GM12873 (cell line): ENCODE data around the gene XPO4.

Experiments
- TF ChIP-seq, protein P1 (sequence below): IDR thresholded peaks from 2 replicates; pipeline ENCODE4 v1.5.1; 2012; ENCODE audit warnings: low read depth, mild to moderate bottlenecking, moderate library complexity, low read length, control low read depth; ENCODE audit not compliant: insufficient read depth; ENCODE audit errors: missing control alignments

The XPO4 gene

DNA sequence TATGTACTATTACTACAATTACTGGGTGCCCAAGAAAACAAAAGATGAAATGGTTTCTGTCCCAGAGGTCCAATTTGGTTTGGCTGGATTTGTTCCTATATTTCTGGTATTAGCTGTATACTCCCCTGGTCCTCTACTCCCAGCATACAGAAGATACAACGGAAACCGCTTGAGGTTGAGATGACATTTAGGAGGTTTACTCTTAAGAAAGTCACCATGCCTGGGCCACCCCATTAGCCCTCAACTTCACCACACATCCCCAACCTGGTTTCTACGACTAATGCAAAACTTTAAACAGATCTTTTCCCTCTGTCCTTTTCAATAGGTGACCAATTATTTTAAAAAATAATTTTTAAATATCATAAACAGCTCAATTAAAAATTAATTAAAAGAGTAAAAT is 82.8 kb downstream of the XPO4 start:
- TF ChIP-seq, protein P1, sequence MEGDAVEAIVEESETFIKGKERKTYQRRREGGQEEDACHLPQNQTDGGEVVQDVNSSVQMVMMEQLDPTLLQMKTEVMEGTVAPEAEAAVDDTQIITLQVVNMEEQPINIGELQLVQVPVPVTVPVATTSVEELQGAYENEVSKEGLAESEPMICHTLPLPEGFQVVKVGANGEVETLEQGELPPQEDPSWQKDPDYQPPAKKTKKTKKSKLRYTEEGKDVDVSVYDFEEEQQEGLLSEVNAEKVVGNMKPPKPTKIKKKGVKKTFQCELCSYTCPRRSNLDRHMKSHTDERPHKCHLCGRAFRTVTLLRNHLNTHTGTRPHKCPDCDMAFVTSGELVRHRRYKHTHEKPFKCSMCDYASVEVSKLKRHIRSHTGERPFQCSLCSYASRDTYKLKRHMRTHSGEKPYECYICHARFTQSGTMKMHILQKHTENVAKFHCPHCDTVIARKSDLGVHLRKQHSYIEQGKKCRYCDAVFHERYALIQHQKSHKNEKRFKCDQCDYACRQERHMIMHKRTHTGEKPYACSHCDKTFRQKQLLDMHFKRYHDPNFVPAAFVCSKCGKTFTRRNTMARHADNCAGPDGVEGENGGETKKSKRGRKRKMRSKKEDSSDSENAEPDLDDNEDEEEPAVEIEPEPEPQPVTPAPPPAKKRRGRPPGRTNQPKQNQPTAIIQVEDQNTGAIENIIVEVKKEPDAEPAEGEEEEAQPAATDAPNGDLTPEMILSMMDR, result no peak

DNA sequence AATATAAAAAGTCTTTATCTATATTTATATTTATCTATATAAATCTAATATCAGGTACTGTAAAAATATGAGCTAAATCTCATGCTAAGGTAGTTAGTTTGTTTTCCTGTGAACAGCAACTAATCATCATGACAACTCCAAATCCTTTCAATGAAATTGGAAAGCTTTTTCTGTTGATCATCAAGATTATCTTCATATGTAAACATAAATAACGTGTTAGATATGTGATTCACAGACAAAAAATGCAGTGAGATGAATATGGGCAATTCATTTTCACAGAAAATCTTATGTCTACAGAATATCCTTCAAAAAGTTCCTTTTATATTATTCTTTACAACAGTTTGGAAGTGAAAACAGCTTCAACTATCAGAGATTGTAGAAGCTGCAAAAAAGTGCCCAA is 87.1 kb downstream of the XPO4 start:
- TF ChIP-seq, protein P1, result no peak

DNA sequence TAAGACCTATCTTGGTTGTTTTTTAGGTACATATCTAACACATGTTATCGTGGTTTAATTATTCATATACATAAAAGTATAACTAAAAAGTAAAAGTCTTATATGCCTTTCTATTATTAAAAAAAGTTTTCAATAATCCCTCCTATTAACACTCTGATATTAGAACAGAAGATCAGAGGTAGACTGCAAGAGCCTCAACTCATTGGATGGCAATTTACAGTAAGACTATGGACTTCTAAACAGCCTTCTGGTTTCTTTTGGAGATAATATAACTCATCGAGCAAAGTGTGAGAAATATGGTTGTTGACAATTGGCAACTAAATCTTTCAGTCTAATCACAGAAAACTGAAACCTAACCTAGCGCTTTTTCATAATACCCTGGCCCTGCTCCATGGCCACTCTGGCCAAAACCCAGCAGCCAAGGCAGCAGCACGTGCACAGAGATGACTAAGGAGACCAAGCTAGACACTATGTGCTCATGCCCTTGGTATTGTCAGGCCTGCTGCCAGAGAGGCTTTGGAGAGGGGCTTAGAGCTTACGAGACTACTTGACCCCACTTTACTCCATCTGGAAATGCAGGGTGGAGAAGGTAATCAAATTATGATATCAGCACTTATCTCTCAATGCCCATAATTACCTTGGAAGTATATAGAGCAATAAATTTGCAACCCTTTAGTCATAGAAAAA is 88.2 kb downstream of the XPO4 start:
- TF ChIP-seq, protein P1, result no peak

DNA sequence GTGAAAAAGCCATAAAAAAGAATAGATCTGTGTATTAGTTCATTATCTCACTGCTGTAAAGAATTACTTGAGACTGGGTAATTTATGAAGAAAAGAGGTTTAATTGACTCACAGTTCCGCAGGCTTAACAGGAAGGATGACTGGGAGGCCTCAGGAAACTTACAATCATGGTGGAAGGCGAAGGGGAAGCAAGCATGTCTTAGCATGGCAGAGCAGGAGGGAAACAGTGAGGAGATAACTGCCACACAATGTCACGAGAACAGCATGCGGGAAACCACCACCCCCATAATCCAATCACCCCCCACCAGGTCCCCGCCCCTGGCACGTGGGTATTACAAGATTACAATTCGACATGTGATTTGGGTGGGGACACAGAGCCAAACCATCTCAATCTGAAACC is 89.7 kb downstream of the XPO4 start:
- TF ChIP-seq, protein P1, result no peak

DNA sequence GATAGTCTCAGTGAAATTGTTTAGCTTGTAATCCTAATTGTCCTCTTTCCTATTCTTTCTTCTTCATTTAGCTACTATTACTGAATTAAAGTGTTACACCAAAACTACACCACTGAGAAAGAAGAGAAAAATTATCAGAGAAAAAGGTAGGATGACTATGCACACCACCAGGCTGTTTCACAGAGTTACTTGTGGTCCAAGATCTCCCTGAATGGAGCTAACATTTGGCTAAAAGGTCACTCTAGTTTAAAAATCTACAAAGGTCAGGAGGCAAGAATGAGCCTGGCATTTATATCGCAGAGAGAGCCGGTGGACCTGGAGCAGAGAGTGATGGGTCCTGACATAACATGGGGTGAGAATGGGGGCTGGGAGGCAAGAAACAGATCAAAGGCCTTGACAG is 91.7 kb downstream of the XPO4 start:
- TF ChIP-seq, protein P1, result no peak

DNA sequence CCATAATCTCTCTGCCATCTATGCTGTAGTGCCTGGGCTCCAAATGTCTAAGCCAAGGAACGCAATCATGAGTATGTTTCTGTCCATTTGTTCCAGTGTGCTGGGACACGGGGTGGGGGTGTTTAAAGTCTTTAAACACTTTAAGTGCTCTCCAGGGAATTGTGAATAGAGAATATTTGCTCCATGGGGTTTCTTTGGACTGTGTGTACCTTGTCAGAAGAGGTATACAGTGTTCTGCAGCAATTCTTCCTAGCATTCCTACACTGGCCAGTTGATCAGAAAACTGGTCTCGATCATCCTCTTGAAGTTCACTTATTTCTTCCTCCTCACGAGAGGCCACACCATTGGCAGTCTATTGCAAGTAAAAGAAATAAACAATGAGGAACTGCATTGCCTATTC is 93.7 kb downstream of the XPO4 start:
- TF ChIP-seq, protein P1, result no peak

DNA sequence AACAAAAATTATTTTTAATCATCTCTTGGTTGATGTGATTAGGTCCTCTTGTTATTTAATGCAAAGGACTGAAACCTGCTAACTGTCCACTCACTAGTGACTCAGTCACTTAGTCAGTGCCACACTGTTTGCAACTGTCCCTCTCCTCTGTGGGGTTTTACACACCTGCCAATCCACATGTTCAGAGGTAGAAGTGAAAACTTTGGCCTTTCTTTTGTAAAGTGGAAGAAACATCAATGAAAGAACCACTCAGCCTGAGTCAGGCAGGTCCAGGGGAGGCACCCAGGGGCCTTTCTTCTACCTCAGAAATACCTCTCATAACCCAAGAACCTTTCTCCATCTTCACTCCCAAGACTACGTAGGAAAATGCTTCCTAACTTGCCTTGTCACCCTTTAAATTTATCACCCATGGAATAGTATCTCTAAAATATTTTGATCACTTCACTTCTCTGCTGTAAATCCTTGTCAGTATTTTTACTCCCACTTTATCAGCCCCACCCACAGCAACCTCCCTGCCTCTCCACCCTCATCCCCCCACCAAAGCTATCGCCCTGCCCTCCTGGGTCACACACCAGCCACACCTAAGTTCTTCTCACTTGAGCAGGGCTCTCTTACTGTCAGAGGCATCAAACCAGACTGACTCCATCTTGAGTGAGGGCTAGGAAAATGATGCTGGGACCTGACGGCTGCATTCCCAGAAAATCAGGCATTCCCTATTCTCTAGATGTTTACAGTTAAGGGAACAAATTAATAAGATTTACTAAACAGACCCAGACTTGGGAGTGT is 99.2 kb downstream of the XPO4 start:
- TF ChIP-seq, protein P1, result no peak
